ENCODE measurements around the gene MTA3.

DNA sequence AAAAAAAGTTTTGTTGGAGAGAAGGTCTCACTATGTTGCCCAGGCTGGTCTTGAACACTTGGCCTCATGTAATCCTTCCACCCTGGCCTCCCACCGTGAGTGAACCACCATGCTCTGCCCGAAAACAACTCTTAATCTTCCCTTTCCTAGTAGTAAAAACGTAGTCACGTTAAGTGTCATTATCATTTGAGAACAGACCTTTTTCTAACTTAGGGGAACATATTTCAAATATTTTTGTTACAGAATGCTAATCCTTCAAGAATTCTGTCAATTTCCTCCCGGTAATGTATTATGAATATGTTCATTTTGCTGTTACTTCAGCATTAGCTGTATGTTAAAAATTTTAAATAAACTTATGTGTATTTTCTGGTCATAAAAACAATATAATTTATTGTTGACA, 49.7 kb downstream of the MTA3 start:
- TF ChIP-seq SUZ12 (IDR thresholded peaks at IDR 0.05; ENCODE audit: low read length) (no peak), CREB1 (IDR thresholded peaks at IDR 0.05) (no peak), TEAD4 (IDR thresholded peaks at IDR 0.05; ENCODE audit: low read depth, low read length) (no peak), CTCF (IDR thresholded peaks at IDR 0.05; ENCODE audit: control extremely low read depth in 1 of 3, insufficient read depth in 1 of 3, low read depth in 1 of 3, low read length in 3 of 3) (no peak)

All from H1 (cell line).